Middle frontal gyrus (tissue), 1 donor: ENCODE data around the gene KCNT2.
"Not testable (repeated sequence)": the region's sequence is repeated elsewhere in the genome, so short reads cannot be mapped to it uniquely, and the experiment has no call there.

Source experiments
- DNase-seq: peaks from one replicate; pipeline ENCODE4 v3.0.0-alpha.2; 2015; ENCODE audit warnings: low spot score; ENCODE audit errors: extremely low spot score

KCNT2 gene

DNA sequence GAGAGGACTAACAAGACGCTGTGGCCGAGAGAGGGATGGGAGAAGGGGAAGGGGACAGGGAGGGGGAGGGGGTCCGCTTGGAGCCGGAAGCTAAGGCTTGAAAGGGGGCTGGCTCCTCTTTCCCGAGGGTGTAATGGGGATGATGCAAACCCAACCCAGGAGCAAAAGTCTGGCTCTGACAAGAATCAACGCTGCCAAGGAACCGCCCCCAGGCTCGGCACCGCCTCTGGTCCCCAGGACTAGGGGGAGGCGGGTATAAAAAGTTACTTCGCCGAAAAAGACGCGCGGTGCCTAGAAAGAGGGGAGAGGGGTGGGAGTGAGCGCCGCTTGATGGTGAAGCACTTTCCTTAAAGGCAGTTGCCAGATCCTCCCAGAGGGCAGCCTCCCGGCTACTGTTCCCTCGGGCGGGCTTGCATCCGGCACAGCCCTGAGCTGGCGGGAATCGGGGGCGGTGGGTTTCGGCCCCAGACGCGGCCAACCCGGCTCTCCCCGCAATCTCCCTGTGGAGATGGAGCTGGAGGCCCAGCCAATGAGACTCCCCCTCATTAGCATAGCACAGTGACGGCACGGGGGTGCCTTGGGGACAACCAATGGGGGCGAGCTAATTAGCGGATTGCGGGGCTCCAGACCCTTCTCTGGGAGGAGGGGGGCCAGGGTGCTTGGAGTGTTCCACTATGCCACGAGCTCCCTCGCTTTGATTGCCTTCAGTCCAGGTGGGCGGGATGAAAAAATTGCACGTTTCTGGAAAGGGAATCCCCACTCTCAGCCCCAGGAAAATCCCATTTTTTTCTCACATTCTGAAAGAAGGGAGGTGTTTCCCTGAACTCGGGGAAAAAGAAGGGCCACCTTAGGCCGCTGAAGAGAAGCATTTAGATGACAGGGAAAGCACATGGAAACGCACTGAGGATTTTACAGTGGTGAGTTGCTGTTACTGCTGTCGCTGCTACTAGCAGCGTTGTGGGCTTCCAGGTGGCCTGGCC lies at the start of gene KCNT2:
Gene KCNT2 (minus strand): TSS at position 51 of the 980 bp plus-strand sequence. CDS start 131 bp downstream, outside the sequence.
- no peak for DNase-seq

DNA sequence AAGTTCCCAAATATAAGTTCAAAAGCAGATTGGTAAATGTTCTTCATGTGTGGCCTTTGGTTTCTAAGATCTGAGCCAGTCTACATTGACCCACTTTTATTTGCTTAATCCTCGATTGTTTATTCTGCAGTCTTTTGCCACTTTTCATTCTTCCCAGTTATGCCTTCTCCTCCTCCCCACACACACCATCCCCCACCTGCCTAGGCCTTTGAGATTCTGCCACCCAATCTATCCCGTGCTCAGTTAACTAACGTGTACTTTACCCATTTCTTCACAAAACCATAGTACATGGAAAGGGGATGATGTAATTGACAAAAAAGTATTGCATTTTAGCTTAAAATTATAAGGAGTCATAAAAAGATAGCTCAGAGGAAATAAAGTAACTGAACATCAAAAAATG lies 47.3 kb upstream of the KCNT2 start:
- no peak for DNase-seq

DNA sequence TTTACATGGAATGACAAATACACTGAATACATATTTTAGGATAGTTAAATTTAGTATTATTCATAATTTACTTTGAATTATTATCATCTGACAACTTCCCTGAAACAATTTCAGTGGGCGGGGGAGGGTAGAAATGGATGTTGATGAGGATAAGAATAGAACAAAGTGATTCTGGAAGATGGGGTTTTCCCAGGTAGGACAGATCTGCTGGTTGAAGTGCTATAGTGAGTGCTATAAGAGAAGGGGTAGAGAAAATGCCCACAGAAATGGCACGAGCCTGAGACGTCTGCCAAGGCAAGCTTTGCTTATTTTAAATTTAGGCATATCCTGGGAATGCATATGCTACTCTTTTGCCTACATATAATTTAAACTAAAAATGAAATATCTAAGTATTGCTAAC lies 46.8 kb upstream of the KCNT2 start:
- DNase-seq, result no peak

DNA sequence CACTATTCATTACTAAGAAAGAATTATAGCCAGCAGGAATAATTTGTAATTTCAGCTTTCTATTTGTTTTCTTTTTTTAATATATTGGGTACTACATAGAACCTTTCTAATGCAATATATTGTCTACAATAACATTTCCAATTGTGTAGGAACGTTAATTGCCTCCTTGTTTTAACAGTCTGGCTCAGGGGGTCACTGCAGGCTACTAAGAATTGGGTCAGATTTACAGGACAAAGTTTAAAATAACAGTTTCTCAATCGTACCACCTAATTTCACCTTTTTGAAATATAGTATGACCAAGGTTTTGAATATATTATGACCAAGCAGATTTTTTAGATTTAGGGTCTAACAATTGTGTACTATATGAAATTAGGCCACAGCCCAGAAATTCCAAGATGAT lies 46.0 kb upstream of the KCNT2 start:
- DNase-seq, result no peak

DNA sequence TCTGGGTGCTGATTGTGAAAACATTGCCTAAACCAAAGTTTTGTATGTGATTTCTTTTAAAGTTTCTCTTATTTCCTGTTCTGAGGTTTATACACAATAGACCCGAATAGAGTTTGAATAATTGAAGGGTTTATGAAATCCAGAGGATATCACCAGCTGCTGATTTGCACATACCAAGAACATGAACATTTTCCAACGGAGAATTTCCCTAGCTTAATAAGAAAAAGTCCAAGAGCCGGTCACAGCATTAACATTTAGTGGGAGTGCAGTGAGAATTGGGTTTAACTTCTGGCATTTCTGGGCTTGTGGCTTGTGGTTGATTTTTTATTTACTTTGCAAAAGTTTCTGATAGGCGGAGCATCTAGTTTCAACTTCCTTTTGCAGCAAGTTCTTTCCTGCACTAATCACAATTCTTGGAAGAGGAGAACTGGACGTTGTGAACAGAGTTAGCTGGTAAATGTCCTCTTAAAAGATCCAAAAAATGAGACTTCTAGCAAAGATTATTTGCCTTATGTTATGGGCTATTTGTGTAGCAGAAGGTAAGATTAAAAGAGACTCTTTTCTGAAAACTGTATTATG lies 43.5 kb upstream of the KCNT2 start, which contains the start of gene CFH:
Gene CFH (plus strand): TSS at position 407 of the 579 bp plus-strand sequence. CDS start 75 bp downstream, at position 482.
- DNase-seq, result no peak

DNA sequence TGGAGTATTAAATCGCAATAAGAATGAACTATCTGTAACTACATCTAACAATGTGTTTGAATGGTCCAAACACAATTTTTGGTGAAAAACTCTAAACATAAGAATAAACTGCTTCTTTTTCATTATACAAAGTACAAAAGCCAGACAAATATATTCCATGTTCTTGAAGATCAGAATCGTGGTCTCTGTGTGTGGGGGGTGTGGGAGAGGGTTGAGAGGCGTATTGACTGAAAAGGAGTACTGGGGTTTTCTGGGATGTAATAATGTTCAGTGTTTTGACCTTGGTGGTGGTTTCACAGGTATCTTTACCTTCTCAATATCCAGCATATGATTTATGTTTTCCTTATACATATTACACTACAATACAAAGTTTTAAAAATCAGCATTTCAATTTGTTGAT lies 42.8 kb upstream of the KCNT2 start:
- DNase-seq, result no peak

DNA sequence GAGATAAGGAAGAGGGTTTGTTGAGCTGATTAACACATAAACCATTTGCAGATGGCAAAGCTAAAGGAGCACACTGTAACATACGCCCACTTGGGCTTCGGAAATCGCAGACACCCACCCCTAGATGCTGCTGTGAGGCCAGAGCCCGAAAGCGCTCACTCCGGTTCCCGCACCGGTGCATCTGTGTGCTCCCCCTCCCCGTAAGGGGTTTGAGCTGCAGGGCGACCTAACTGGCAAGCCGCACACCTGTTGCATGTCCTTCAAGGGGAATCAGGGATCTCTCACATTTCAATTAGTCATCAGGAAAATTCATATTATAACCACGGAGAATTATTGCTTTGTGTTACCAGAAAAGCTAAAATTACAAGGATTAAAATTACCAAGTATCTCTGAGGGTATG lies 42.2 kb upstream of the KCNT2 start:
- no peak for DNase-seq

DNA sequence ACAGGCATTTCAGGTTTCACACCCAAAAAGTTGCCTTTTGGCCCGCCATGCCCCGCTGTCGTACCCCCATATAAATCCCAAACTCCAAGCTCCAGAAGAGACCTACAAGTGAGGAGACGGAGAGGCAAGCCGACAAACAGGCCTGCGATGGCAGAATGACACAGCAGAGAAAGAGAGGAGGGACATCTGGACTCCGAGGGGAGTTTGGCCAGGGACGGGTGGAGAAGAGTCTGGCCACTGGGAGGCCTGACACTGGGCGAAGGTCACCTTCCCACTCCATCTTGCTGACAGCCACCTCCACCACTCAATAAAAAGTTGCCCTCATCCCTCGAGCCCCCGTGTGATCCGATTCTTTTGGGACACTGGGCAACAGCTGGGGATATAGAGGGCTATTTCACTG lies 41.8 kb upstream of the KCNT2 start:
- DNase-seq, result no peak

DNA sequence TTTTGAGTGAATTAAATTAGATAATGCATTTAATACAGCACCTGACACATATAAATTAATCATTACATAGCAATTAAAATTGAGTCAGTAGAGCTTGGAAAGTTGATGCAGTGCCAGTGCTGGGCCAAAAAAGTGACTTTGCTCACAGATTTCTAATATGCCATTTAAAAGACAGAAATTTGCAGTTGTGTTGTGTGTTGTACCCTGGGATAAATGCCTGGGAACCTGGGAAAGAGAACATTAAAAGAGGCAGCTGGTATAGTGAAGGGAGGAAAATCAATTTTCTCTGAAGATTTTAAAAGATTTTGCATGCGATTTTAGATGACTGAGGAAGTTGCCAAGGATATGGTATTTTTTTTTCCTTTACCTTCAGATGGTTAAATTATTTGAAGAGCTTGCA lies 32.7 kb upstream of the KCNT2 start:
- DNase-seq, result no peak

DNA sequence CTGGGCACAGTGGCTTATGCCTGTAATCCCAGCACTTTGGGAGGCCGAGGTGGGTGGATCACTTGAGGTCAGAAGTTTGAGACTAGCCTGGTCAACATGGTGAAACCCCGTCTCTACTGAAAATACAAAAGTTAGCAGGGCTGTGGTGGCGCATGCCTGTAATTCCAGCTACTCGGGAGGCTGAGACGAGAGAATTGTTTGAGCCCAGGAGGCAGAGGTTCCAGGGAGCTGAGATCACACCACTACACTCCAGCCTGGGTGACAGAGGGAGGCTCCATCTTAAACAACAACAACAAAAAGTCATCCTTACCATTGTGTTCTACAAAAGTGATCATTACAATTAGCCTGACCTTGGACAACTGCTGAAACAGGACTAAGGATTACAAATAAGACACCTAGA lies 31.1 kb upstream of the KCNT2 start:
- not testable (repeated sequence) for DNase-seq

DNA sequence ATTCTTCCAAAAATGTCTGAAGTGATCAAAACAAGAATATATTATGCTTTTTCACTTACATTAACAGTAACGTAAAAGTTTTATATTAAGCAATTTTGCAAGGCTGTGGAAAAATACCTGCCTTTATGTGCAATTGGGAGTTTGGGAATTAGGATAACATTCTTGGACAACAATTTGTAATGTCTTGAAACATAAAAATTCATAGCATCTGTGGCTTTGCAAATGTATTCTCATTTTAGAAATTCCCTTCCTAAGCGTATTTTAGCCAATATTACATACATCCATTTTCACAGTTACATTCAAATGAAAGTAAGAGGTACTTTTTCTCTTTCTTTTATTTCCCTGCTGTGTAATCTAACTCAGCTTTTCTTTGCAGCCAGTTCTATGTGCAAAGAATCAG lies 30.2 kb upstream of the KCNT2 start:
- no peak for DNase-seq

DNA sequence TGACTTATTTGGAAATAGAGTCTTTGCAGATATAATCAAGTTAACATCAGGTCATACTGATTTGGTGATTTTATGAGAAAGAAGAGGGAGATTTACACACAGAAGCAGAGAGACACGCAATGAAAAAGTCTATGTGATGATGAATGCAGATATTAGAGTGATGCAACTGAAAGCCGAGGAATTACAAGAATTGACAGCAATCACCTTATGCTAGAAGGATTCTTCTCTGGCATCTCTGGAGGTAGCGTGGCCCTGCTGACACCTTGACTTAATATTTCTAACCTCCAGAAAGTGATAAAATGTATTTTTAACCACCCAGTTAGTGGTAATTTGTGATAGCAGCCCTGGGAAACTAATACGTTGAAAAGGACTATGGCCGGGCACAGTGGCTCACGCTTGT lies 29.4 kb upstream of the KCNT2 start:
- no peak for DNase-seq

DNA sequence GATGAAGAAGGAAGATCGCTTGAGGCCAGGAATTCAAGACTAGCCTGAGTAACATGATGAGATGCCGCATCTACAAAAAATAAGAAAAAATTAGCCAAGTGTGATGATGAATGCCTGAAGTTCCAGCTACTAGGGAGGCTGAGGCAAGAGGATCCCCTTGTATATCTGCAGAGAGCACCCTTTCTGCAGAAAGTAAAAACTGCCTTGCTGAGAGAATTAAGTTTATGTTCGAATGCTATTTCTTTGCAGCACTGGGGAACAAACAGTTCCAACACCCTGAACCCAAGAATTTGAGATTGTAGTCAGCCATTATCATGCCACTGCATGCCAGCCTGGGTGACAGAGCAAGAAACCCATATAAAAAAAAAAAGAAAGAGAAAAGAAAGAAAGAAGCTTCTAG lies 20.6 kb upstream of the KCNT2 start:
- no peak for DNase-seq

DNA sequence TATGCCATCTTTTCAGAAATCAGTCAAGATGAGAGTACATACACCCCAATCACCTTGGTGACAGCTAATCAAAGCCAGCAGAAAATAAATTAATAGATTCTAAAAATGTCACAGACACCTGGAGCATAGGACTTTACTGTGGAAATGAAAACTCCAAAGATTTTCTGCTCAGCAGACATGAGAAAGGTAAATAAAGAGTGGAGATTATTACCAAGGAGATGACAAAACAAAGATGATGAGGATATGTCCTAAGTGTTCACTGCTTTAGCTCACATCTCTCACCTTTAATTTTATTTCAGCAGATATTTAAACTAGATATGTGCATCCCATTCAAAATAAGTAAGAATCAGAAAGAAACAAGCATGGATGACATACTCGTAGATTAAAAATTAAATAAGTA lies 14.8 kb upstream of the KCNT2 start:
- DNase-seq, result no peak

DNA sequence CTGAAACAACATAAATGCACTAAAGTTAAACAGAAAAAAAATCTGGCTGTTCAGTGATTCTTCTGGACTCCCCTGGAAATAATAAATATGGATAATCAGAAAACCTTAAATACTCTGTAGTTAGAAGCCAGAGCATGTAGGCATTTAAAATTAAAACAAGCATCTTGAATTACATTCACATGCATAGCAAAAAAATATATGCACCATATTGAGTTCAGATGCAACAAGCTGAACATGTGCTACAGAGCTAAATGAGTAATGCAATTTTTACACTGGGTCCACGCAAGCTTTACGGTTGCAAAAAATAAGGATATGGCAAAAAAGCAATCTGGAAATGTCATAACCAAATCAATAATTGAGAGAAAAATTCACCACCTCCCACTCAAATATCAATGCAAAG lies 11.5 kb upstream of the KCNT2 start:
- no peak for DNase-seq

DNA sequence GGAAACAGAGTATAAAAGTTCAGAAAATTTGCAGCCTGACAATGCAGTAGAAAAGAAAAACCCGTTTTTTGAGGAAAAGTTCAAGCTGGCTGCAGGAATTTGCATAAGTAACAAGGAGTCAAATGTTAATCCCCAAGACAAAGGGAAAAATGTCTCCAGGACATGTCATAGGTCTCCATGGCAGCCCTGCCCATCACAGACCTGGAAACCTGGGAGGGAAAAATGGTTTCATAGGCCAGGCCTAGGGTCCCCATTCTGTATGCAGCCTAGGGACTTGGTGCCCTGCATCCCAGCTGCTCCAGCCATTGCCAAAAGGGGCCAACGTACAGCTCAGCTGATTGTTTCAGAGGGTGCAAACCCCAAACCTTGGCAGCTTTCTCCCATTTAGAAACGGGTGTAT lies 3.6 kb upstream of the KCNT2 start:
- DNase-seq, result no peak

DNA sequence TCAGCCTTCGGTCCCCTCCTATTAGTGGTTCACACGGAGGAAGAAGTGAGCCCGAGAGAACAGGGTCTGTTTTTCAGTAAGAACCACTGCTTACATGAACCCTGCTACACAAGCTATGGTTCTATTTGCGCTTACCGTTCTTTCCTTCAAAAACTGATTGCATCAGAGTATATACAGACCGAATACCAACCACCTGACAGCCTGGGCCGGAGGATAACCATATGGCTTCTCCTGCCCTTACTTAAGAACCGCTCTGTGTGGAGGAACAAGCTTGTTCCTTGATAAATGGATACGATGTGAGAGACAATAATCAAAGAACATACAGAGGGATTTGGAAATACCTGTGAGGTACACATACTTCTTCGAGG lies 1.1 kb upstream of the KCNT2 start:
- DNase-seq, result no peak

DNA sequence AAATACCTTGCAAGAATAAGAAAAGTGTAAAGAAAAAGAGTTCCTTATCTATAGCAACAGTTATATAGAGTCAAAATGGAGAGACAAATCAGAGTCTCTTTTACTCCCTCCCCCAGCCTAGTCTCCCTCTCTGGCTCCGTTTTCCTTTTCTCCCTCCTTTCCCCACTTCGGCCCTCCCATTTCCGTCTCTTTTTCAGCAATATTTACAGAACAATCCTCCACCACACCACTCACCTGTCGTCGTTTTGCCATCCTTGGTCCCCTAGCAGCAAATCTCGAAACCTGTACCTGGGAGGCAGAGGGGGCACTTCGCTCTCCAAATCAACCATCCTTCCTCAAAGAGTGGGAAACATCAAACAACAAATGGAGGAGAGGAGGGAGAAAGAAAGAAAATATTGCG lies 259 bp downstream of the KCNT2 start:
- DNase-seq, result no peak

DNA sequence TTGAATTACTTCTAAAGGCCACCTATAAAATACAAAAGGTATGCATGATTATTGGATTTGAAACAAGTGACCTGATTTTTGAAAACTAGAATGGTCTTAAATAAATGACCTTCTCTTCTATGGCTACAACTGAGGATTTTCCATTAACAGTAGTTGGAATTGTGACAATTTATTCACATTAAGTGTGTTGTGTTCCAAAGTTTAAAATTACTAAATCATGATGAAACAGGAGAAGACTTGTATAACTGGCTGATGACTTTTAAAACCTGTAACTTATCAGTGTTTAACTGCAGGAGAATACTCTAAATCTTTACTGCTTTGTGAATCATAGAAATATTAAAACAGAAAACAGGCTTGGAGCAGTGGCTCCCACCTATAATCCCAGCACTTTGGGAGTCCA lies 4.6 kb downstream of the KCNT2 start:
- no peak for DNase-seq

DNA sequence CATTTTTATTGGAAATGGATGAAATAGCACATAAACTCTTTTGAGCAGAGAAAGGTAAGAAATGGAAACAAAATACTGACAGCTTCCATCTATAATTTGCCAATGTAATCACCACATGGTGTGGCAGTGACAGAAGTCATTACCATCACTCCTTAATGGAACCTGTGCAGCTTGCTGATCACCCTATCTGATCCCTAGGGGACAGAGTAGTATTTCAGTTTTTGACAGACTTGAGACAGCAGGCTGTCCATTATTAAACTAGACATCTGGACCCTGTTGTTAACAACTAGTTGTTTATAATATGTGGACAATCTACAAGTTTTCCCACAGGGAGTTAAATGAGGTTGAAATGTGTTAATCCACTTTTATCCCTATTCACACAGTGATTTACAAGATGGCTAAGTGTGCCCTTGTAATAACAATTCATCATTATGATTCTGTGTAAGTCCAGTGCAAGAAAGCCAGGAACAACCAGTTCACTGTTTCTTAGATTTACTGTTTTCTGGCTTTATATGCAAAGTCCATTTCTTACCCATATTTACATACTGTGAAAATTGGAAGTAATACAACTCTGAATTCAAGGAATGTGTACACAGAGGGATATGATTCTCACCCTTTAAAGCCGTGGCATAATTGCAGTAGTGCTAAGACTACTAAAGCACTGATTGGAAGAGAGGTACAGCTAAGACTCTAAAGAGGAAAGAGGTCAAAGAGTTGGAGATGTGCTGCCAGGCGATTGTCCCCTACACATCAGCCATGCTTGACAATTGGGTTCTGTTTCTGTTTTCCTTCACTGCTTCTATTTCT lies 9.1 kb downstream of the KCNT2 start:
- no peak for DNase-seq

DNA sequence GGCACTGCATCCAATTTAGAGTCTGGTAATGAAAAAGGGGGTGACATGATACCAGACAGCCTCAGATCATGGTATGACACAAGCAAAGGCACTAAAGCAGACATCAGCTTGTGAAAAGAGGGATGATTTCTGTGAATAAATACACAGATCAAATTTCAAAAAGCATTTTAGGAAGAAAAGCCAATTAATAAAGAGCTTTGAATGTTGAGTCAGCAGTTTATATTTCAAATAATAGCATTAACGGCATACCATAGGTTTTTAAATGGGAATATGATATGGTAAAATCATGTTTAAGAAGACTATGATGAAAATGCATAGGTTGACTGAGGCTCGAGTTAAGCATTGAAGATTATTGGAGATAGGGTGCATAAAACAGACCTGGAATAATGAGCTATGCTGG lies 13.5 kb downstream of the KCNT2 start:
- DNase-seq, result no peak

DNA sequence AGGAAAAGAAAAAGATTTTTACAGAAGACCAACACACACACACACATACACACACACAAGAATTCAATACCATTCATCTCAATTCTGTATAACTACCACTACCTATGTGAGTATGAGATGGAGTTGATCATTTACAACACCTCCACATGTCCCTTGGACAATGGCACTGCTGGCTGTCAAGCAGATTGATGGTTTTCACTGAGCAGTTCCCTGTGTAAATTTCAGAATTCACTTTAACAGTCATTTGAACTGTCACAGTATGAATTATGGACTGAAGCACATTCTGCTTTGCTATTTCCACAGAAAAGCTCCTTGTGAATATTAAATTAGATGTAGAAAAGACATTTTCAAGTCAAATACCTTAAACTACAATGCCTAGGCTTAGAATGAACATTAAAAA lies 14.3 kb downstream of the KCNT2 start:
- no peak for DNase-seq
